Cortex of kidney (tissue), 1 donor: ENCODE results near the gene TEPSIN.

Source experiments
- DNase-seq: peaks from one replicate; lab custom pipeline; 2025; lab: John Stamatoyannopoulos, UW

Gene TEPSIN

GRCh38 chr17:81221371-81221841, 17.4 kb downstream of the TEPSIN start:
- no peak for DNase-seq

- no peak for DNase-seq
Observed at GRCh38 chr17:81219476-81220180, 19.2 kb downstream of the TEPSIN start.

GRCh38 chr17:81218991-81219390, 19.9 kb downstream of the TEPSIN start:
- no peak for DNase-seq

- no peak for DNase-seq
Observed at GRCh38 chr17:81218459-81218858, 20.4 kb downstream of the TEPSIN start.

- DNase-seq: no peak
Observed at GRCh38 chr17:81217491-81217890, 21.4 kb downstream of the TEPSIN start.

GRCh38 chr17:81213978-81214377, 24.9 kb downstream of the TEPSIN start:
- no peak for DNase-seq

- no peak for DNase-seq
Observed at GRCh38 chr17:81212365-81212764, 26.5 kb downstream of the TEPSIN start.

- DNase-seq: no peak
Observed at GRCh38 chr17:81210868-81211267, 28.0 kb downstream of the TEPSIN start.

- DNase-seq: no peak
Observed at GRCh38 chr17:81210466-81210865, 28.4 kb downstream of the TEPSIN start.

- DNase-seq: no peak
Observed at GRCh38 chr17:81209141-81209540, 29.7 kb downstream of the TEPSIN start.

- no peak for DNase-seq
Observed at GRCh38 chr17:81208651-81209050, 30.2 kb downstream of the TEPSIN start.

- no peak for DNase-seq
Observed at GRCh38 chr17:81207610-81208581, 31.0 kb downstream of the TEPSIN start.

GRCh38 chr17:81206657-81207056, 32.2 kb downstream of the TEPSIN start:
- DNase-seq: no peak

GRCh38 chr17:81206166-81206565, 32.7 kb downstream of the TEPSIN start:
- no peak for DNase-seq

- DNase-seq: no peak
Observed at GRCh38 chr17:81204578-81204977, 34.3 kb downstream of the TEPSIN start.

GRCh38 chr17:81203136-81203535, 35.7 kb downstream of the TEPSIN start:
- DNase-seq: no peak

GRCh38 chr17:81202318-81202717, 36.5 kb downstream of the TEPSIN start:
- DNase-seq: no peak

GRCh38 chr17:81200695-81201580, 37.9 kb downstream of the TEPSIN start:
- DNase-seq: no peak

GRCh38 chr17:81200201-81200600, 38.7 kb downstream of the TEPSIN start:
- DNase-seq: no peak

GRCh38 chr17:81199482-81199830, 39.4 kb downstream of the TEPSIN start:
- no peak for DNase-seq

GRCh38 chr17:81198826-81199481, 39.9 kb downstream of the TEPSIN start:
- no peak for DNase-seq
